ENCODE results near the gene GRSF1. TPM values are rescaled to one million over a fixed set of nuclear protein-coding genes. Genes with fewer than 3 reads are reported as not detected.

The GRSF1 gene
- total RNA-seq, 1 experiment from 2014 or later, result 108 TPM

DNA sequence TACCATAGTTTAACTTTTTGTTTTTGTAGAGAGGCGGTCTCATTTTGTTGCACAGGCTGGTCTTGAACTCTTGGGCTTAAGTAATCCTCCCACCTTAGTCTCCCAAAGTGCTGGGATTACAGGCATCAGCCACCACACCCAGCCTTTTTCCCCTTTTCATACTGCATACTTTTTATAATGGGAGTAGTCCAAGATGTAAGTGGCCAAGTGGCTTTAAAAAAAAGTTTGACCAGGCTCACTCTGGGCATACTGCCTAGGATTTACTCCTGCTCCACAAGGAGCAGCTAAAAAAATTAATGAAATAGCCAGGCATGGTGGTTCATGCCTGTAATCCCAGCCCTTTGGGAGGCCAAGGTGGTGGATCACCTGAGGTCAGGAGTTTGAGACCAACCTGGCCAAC, 6.0 kb downstream of the GRSF1 start:
- H2BK15ac ChIP-seq (ENCODE audit: low read depth, low read length), result no peak overlapping the region
- H2BK12ac ChIP-seq (ENCODE audit: insufficient read length, low read depth, low read length), result no peak overlapping the region
- no peak overlapping the region for H3K27ac ChIP-seq (ENCODE audit: insufficient read length, low read depth, low read length)
- no peaks in the 10 kb centered on the region for H3K79me1 ChIP-seq (ENCODE audit: insufficient read depth, low read depth, low read length, poor library complexity, severe bottlenecking)
- H2BK5ac ChIP-seq (ENCODE audit: insufficient read length, low read length), result no peak overlapping the region
- H3K36me3 Mint-ChIP-seq (ENCODE audit: insufficient read depth in 1 of 3, low read depth in 3 of 3), result peaks cover 46 to 67% (median 57%) of the 10 kb centered on the region in 3 experiments
- H3K4me3 Mint-ChIP-seq, result no peak overlapping the region
- WGBS (ENCODE audit: extremely low coverage, insufficient read length, low lambda C conversion rate), result no CpG with 5 or more reads among the region's 1 CpG
- no peaks in the 10 kb centered on the region for H3K27me3 ChIP-seq (ENCODE audit: insufficient read depth, low read length)
- H2BK20ac ChIP-seq (ENCODE audit: low read depth, low read length, poor library complexity, severe bottlenecking), result no peak overlapping the region
- no peaks in the 10 kb centered on the region for H3K27me3 Mint-ChIP-seq (ENCODE audit: low read depth)
- no peak overlapping the region for H4K5ac ChIP-seq (ENCODE audit: insufficient read length, low read depth, low read length)
- peaks cover 9 to 12% of the 10 kb centered on the region in 2 experiments for H3K4me1 Mint-ChIP-seq
- H2AK5ac ChIP-seq (ENCODE audit: insufficient read length, low read length), result no peak overlapping the region
- H4K8ac ChIP-seq (replicated peaks; ENCODE audit: insufficient read length, low read depth, low read length), result no peak overlapping the region
- H4K20me1 ChIP-seq (ENCODE audit: control insufficient read depth, insufficient read depth, insufficient read length), result no peaks in the 10 kb centered on the region
- no peak overlapping the region for H3K27ac Mint-ChIP-seq
- H3K14ac ChIP-seq (ENCODE audit: insufficient read depth, low read length), result no peak overlapping the region
- H3K4me2 ChIP-seq (ENCODE audit: insufficient read depth, insufficient read length, low read length), result no peak overlapping the region
- H3T11ph ChIP-seq (ENCODE audit: low read length), result no peak overlapping the region
- H3K4me1 ChIP-seq (ENCODE audit: insufficient read depth, low read length), result no peaks in the 10 kb centered on the region
- TF ChIP-seq CTCF (conservative IDR thresholded peaks at IDR 0.05), result no peak
- peaks cover 28% of the 10 kb centered on the region for H3K79me2 ChIP-seq (ENCODE audit: insufficient read depth, low read length)
- no peak overlapping the region for H3K9ac ChIP-seq (ENCODE audit: extremely low read depth, insufficient read length, low read length)
- peaks cover 5% of the 10 kb centered on the region for H3K23me2 ChIP-seq (ENCODE audit: insufficient read length, low read depth, low read length, poor library complexity, severe bottlenecking)
- no peak overlapping the region for H3K56ac ChIP-seq (ENCODE audit: insufficient read length, low read depth, low read length)
- no peak overlapping the region for H2AFZ ChIP-seq (ENCODE audit: low read length)
- no peaks in the 10 kb centered on the region for H3K9me3 ChIP-seq (ENCODE audit: control insufficient read depth, low read depth, low read length)
- H3K18ac ChIP-seq (ENCODE audit: insufficient read length, low read depth, low read length), result no peak overlapping the region
- H2BK120ac ChIP-seq (ENCODE audit: low read depth, low read length, poor library complexity, severe bottlenecking), result no peak overlapping the region
- no peaks in the 10 kb centered on the region for H3K9me3 Mint-ChIP-seq
- H3K23ac ChIP-seq (ENCODE audit: insufficient read length, low read depth, low read length), result no peak overlapping the region
- H4K91ac ChIP-seq (ENCODE audit: insufficient read length, low read depth, low read length), result no peak overlapping the region
- no peak overlapping the region for H3K4ac ChIP-seq (ENCODE audit: low read depth, low read length)
- DNase-seq, result no peak
